DOHH2 (cell line): ENCODE data around the gene TRIM46.

Source experiments
- H3F3A ChIP-seq: fragments of 200-600 bp; sonication (generic), shearing (Covaris generic); 2 replicates; pipeline ENCODE4 v1.6.0; 2016; ENCODE audit warnings: antibody characterized with exemption, mild to moderate bottlenecking; ENCODE audit not compliant: control insufficient read depth, insufficient read depth
- H3K27ac ChIP-seq: fragments of 200-600 bp; sonication (generic); 2 replicates; pipeline ENCODE4 v1.5.1; 2014; ENCODE audit warnings: low read depth, mild to moderate bottlenecking, low read length, moderate library complexity
- H3K27me3 ChIP-seq: fragments of 200-600 bp; sonication (generic); 2 replicates; pipeline ENCODE4 v1.6.1; 2014; ENCODE audit warnings: mild to moderate bottlenecking, low read length, mixed read lengths; ENCODE audit not compliant: control insufficient read depth
- H3K36me3 ChIP-seq: fragments of 200-600 bp; sonication (generic); 2 replicates; pipeline ENCODE4 v1.6.1; 2014; ENCODE audit warnings: mild to moderate bottlenecking, low read length, moderate library complexity, mixed read lengths; ENCODE audit not compliant: control insufficient read depth
- H3K4me1 ChIP-seq: fragments of 200-600 bp; sonication (generic); 2 replicates; pipeline ENCODE4 v1.6.1; 2014; ENCODE audit warnings: mild to moderate bottlenecking, low read length, mixed read lengths; ENCODE audit not compliant: control insufficient read depth
- H3K4me2 ChIP-seq: fragments of 200-600 bp; sonication (generic); 2 replicates; pipeline ENCODE4 v1.6.0; 2014; ENCODE audit warnings: mild to moderate bottlenecking, low read length, moderate library complexity
- H3K4me3 ChIP-seq: fragments of 200-600 bp; sonication (generic); 2 replicates; pipeline ENCODE4 v1.5.1; 2014; ENCODE audit warnings: mild to moderate bottlenecking, low read length, mixed read lengths
- H3K79me2 ChIP-seq: fragments of 200-600 bp; sonication (generic); 2 replicates; pipeline ENCODE4 v1.6.1; 2014; ENCODE audit warnings: mild to moderate bottlenecking, low read length, mixed read lengths; ENCODE audit not compliant: control insufficient read depth
- H3K9me2 ChIP-seq: fragments of 200-600 bp; sonication (generic); replicated peaks from 2 replicates; pipeline ENCODE4 v1.6.1; 2014; ENCODE audit warnings: mild to moderate bottlenecking, low read length, mixed read lengths; ENCODE audit not compliant: control insufficient read depth
- H3K9me3 ChIP-seq: fragments of 200-600 bp; sonication (generic); 2 replicates; pipeline ENCODE4 v1.6.1; 2014; ENCODE audit warnings: antibody characterized with exemption, low read length, mixed read lengths; ENCODE audit not compliant: control insufficient read depth, insufficient read depth
- H4K20me1 ChIP-seq: fragments of 200-600 bp; sonication (generic); 2 replicates; pipeline ENCODE4 v1.6.0; 2014; ENCODE audit warnings: low read depth, mild to moderate bottlenecking, antibody characterized with exemption, low read length, moderate library complexity; ENCODE audit not compliant: control insufficient read depth, insufficient read depth
- EZH2phosphoT487 ChIP-seq: fragments of 200-600 bp; sonication (generic); IDR thresholded peaks from 2 replicates; pipeline ENCODE4 v1.6.1; 2017; ENCODE audit warnings: borderline replicate concordance, mild to moderate bottlenecking, antibody characterized with exemption, low read length, moderate library complexity, mixed read lengths
- TF ChIP-seq, protein P1 (sequence below): fragments of 200-600 bp; sonication (generic); IDR thresholded peaks from one replicate; pipeline ENCODE4 v1.5.1; 2014; ENCODE audit warnings: antibody characterized with exemption, mild to moderate bottlenecking, low read depth, low read length; ENCODE audit not compliant: poor library complexity, severe bottlenecking

The TRIM46 gene

DNA sequence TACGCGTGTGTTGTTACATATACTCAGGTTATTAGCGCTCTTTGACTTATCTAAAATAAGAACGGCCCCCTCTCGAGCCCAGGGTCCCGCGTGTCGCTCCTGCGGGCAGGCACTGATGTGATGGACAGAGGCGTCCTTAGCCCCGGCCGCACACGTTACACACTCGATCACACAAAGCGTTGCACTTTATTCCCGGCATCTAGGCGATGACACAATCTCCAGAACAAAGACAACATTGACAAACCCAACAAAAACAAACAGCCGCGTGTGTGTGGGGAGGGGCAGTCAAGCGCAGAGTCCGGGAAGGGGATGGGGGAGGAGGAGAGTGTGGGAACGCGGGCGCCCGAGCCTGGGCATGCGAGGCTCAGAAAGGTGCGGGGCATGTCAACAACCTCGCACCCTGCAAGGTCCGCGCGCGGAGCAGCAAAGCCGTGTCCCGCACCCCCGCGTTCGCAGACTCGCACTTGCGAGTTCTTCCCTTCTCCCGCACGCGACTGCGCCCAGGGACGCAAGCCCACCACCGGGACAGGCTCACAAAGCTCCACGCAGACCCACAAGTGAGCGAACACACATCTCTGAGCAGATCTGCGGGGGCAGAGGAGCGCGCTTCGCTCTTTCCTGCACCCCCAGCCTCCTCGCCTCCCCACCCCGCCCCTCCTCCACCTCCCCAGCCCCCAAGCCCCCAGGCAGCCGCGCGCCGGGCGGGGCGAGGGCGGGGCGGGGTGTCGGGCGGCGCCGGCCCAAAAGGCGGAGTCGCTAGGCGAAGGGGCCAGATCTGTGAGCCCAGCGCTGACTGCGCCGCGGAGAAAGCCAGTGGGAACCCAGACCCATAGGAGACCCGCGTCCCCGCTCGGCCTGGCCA is 46.3 kb upstream of the TRIM46 start, which contains the start of gene EFNA1:
TSS of gene EFNA1 (plus strand) at position 772 of the 862 bp plus-strand sequence. CDS start 102 bp downstream, outside the sequence.
- H3K27me3 ChIP-seq = peaks cover 64% of the 10 kb centered on the region

DNA sequence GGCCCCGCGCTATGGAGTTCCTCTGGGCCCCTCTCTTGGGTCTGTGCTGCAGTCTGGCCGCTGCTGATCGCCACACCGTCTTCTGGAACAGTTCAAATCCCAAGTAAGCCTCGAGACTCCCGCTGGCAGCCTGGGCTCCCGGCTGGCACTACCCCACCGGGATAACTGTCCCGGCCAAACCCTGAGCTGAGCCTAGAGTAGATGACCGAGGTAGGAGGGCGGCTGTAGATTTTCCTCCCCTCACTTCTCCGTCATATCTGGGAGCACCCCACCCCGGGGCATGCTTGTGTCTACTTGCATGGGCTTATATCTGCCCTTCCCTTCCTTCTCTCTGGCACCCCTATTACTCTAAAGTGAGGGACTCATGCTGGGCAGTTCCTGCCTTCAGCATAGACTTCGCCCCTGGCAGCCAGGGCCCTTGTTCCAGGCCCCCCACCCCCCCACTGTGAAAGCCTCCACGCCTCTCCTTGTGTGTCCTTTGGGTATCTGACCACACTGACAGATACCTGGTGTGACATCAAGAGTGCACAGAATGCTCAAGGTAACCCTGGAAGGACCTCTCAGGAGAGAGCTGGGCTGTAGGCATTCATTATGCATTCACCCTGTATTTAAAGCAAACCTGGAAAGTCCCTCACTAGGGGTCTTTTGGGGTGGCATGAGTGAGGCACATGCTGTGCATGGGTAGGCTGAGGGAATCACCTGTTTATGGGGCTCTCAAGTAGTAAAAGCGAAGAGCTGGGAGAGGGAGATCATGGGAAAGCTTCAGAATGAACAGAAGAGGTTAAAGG is 45.5 kb upstream of the TRIM46 start:
- H3K4me2 ChIP-seq = peak overlapping the region; percentile 84
- no peaks in the 10 kb centered on the region for H3K79me2 ChIP-seq
- no peaks in the 10 kb centered on the region for H4K20me1 ChIP-seq
- H3K36me3 ChIP-seq = no peaks in the 10 kb centered on the region
- H3K27ac ChIP-seq = no peak overlapping the region
- no peaks in the 10 kb centered on the region for H3K9me3 ChIP-seq
- no peaks in the 10 kb centered on the region for H3F3A ChIP-seq
- TF ChIP-seq, protein P1, sequence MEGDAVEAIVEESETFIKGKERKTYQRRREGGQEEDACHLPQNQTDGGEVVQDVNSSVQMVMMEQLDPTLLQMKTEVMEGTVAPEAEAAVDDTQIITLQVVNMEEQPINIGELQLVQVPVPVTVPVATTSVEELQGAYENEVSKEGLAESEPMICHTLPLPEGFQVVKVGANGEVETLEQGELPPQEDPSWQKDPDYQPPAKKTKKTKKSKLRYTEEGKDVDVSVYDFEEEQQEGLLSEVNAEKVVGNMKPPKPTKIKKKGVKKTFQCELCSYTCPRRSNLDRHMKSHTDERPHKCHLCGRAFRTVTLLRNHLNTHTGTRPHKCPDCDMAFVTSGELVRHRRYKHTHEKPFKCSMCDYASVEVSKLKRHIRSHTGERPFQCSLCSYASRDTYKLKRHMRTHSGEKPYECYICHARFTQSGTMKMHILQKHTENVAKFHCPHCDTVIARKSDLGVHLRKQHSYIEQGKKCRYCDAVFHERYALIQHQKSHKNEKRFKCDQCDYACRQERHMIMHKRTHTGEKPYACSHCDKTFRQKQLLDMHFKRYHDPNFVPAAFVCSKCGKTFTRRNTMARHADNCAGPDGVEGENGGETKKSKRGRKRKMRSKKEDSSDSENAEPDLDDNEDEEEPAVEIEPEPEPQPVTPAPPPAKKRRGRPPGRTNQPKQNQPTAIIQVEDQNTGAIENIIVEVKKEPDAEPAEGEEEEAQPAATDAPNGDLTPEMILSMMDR = no peak
- TF ChIP-seq EZH2phosphoT487 = peak; percentile 87; the same call in 1 of the 2 replicates
- H3K4me1 ChIP-seq = peaks cover 25% of the 10 kb centered on the region
- peak overlapping the region; percentile 57 for H3K4me3 ChIP-seq
- no peaks in the 10 kb centered on the region for H3K9me2 ChIP-seq
- peaks cover 61% of the 10 kb centered on the region for H3K27me3 ChIP-seq

More for the DNA sequence above, 46.3 kb upstream of the TRIM46 start, which contains the start of gene EFNA1:
- no peak within 1 kb of the TSS for H3K27ac ChIP-seq
- no peaks in the 10 kb centered on the region for H4K20me1 ChIP-seq
- no peaks in the 10 kb centered on the region for H3F3A ChIP-seq
- no peaks in the 10 kb centered on the region for H3K9me3 ChIP-seq
- no peaks in the 10 kb centered on the region for H3K9me2 ChIP-seq
- no peaks in the 10 kb centered on the region for H3K36me3 ChIP-seq
- H3K4me2 ChIP-seq = peak within 1 kb of the TSS; percentile 84
- peak within 1 kb of the TSS; percentile 57 for H3K4me3 ChIP-seq
- H3K79me2 ChIP-seq = no peaks in the 10 kb centered on the region
- peaks cover 25% of the 10 kb centered on the region for H3K4me1 ChIP-seq
- TF ChIP-seq EZH2phosphoT487 = 0 out of 2 replicates have a peak, but pooled peaks have one; percentile 87
- TF ChIP-seq, protein P1 = peak; percentile 1

DNA sequence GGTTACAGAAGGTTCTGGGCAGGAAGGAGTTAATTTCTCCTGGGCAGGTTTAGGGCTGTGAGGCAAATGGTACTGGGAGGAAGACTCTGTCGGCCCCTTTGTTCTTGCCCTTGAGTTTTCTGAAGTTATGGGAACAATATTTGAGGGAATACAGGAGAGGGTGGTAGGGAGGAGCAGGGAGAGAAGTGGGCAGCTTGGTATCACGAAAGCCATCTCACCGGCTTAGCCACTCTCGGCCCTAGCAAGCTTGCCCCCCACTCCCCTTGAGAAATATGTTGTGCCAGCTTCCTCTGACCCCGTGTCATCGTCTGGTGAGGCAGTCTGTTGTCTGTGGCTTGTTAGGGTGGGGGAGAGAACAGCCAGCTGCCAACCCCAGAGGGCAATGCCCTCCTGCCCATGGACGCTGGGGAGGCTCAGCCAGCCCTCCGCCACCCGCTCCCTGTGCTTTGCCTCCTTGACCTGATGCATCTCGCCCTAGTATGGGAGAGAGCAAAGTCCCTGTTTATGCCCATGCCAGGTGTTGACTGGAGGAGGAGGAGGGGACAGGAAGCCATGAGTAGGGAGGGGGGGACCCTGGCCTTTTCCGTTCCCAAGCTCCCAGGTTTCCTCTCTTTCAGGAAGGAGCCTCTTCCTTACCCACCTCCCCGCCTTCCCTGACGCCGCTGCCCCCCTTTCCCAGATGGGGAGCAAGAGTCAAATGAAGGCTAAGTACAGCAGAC is 44.7 kb upstream of the TRIM46 start:
- H3K36me3 ChIP-seq = no peaks in the 10 kb centered on the region
- no peaks in the 10 kb centered on the region for H3K9me2 ChIP-seq
- no peak overlapping the region for H3K4me3 ChIP-seq
- peaks cover 56% of the 10 kb centered on the region for H3K27me3 ChIP-seq
- no peaks in the 10 kb centered on the region for H3K79me2 ChIP-seq
- H3K27ac ChIP-seq = no peak overlapping the region
- H3K4me2 ChIP-seq = no peak overlapping the region
- TF ChIP-seq, protein P1 = no peak
- no peak for TF ChIP-seq EZH2phosphoT487
- peaks cover 25% of the 10 kb centered on the region for H3K4me1 ChIP-seq
- H3K9me3 ChIP-seq = no peaks in the 10 kb centered on the region
- no peaks in the 10 kb centered on the region for H4K20me1 ChIP-seq
- no peaks in the 10 kb centered on the region for H3F3A ChIP-seq
